A549 (cell line): ENCODE measurements around the gene DBT.

Source experiments
- ATOH8 ChIP-seq: fragments of 250-450 bp; sonication (Bioruptor Pico); IDR thresholded peaks from 2 replicates; pipeline ENCODE4 v1.5.0; 2020; ENCODE audit warnings: low read depth, mild to moderate bottlenecking, moderate library complexity
- CTCF ChIP-seq: fragments of >200 bp; sonication (Bioruptor Twin); formaldehyde crosslinking; IDR thresholded peaks from 3 replicates; pipeline ENCODE4 v1.5.1; 2016
- MAX ChIP-seq: IDR thresholded peaks from 2 replicates; pipeline ENCODE4 v1.6.1; 2012
- POLR2A ChIP-seq: IDR thresholded peaks from 2 replicates; pipeline ENCODE4 v1.6.1; 2012; ENCODE audit warnings: mild to moderate bottlenecking, low read length
- RFX5 ChIP-seq: fragments of 450-650 bp; IDR thresholded peaks from 2 replicates; pipeline ENCODE4 v1.7.1; 2014; ENCODE audit warnings: antibody characterized with exemption, mild to moderate bottlenecking, moderate library complexity

GRCh38 chr1:100151679-100152078, 98.0 kb downstream of the DBT start:
- TF ChIP-seq ATOH8 (CRISPR knock-in tag) (no peak), POLR2A (no peak), CTCF (no peak), MAX (no peak), RFX5 (no peak)
